Measurements from ENCODE around the gene SUPT20HL2. TPM values are rescaled to one million over a fixed set of nuclear protein-coding genes. Genes with fewer than 3 reads are reported as not detected.

SUPT20HL2 gene
- total RNA-seq, 1 experiment from 2014 or later = not detected

DNA sequence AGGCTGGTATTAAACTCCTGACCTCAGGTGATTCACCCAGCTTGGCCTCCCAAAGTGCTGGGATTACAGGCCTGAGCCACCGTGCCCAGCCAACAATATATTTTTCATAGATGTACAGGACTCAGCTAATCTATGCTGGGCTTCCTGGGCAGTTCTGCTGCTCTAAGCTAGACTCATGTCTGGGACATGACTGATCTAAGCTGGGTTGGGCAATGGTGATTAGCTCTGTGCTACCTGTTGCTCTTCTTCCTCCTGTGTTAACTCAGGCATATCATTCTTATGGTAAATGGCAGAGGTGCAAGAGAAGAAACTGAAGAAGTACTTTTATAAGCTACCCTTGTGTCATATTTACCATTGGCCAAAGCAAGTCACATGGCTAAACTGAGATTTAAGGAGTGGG, 11.4 kb upstream of the SUPT20HL2 start:
- POLR2A ChIA-PET = no interaction called here
- Mint-ChIP-seq H3K9me3 (peaks cover 5% of the 10 kb centered on the region; the same call in 1 of the 2 replicates), H3K27ac (no peak overlapping the region), H3K36me3 (no peaks in the 10 kb centered on the region), H3K4me1 (peaks cover 2% of the 10 kb centered on the region; the same call in 1 of the 2 replicates), H3K4me3 (no peak overlapping the region), H3K27me3 (ENCODE audit: low read depth) (no peaks in the 10 kb centered on the region)
- TF ChIP-seq, protein P1, sequence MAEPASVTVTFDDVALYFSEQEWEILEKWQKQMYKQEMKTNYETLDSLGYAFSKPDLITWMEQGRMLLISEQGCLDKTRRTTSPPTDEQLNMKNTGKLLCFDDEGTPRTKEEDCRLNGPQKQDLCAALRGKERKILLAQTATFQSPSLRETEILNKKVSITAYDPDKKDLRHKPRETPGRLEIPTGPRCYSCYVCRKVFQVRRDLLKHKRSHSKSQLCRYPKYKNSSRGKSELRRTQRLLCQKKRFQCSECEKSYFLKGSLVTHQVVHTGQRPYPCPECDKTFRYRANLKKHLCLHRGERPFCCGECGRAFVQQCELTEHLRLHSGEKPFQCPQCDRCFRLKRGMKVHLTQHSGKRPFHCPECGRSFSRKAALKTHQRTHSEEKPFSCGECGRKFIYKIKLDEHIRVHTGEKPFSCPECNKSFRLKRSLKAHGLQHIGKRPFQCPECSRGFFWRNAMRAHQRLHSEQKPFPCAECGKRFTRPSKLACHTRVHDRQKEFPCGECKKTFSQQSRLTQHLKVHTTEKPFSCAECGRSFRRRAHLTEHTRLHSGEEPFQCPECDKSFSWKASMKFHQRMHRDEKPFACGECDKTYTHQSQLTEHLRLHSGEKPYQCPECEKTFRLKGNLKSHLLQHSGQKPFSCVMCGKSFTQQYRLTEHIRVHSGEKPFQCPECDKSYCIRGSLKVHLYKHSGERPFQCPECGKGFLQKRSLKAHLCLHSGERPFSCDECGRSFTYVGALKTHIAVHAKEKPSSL (CRISPR knock-in tag; conservative IDR thresholded peaks at IDR 0.05) = no peak
- TF ChIP-seq ZNF138 (CRISPR knock-in tag; conservative IDR thresholded peaks at IDR 0.05) = no peak
- TF ChIP-seq HMGA2 (CRISPR knock-in tag; IDR thresholded peaks at IDR 0.05) = no peak
- TF ChIP-seq NR1H2 (CRISPR knock-in tag; IDR thresholded peaks at IDR 0.05) = no peak
- TF ChIP-seq RORB (CRISPR knock-in tag; IDR thresholded peaks at IDR 0.05) = no peak
- TF ChIP-seq, protein P2, sequence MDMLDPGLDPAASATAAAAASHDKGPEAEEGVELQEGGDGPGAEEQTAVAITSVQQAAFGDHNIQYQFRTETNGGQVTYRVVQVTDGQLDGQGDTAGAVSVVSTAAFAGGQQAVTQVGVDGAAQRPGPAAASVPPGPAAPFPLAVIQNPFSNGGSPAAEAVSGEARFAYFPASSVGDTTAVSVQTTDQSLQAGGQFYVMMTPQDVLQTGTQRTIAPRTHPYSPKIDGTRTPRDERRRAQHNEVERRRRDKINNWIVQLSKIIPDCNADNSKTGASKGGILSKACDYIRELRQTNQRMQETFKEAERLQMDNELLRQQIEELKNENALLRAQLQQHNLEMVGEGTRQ (CRISPR knock-in tag; IDR thresholded peaks at IDR 0.05) = no peak
- TF ChIP-seq ZNF396 (CRISPR knock-in tag; IDR thresholded peaks at IDR 0.05; ENCODE audit: borderline replicate concordance) = no peak
- no peak for TF ChIP-seq CREB1 (CRISPR knock-in tag; IDR thresholded peaks at IDR 0.05)
- TF ChIP-seq ETV6 (CRISPR knock-in tag; IDR thresholded peaks at IDR 0.05) = no peak
- no peak for TF ChIP-seq GABPB1 (CRISPR knock-in tag; IDR thresholded peaks at IDR 0.05)
- no peak for TF ChIP-seq OVOL2 (CRISPR knock-in tag; IDR thresholded peaks at IDR 0.05; ENCODE audit: borderline replicate concordance)
- DNase-seq (ENCODE audit: low spot score) = no peak
- CTCF ChIA-PET = no interaction called here
- ATAC-seq = no peak

DNA sequence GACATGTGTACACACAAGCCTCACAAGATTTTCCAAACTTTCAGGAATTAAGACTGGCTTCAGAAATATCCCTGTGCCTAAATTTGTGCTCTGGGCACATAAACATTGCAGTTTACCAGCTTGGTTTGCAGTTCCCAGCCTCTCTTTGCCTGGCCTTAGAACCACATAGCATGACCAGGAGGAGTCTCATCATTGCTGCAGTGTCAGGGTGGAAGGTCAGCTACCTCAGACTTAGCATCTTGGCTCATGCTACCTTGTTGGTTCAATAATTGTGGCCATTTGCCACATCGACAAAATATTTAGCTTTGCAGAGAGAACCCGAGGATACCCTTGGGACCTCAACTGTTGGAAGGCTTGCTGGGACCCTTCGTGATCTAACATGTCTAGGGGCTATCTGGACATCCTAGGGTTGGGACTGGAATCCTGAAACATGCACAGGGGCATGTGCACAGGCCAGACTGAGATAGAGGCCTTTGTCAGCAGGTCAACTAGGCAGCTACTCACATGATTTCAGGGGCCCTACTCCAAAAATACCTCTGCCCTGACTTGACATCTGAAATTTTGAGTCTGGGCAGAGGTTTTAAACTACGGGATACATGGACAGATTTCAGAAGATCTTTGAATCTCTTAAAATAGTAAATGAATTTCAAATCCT, 8.0 kb upstream of the SUPT20HL2 start:
- CTCF ChIA-PET = interaction anchor here (0.6 kb wide), 1 partner anchor 624 kb away, joined by 5 read pairs; no protein-coding TSS in a partner anchor

More for the DNA sequence above, 8.0 kb upstream of the SUPT20HL2 start:
- Mint-ChIP-seq H3K4me1 (peaks cover 2% of the 10 kb centered on the region; the same call in 1 of the 2 replicates), H3K27me3 (ENCODE audit: low read depth) (no peaks in the 10 kb centered on the region), H3K9me3 (peaks cover 5% of the 10 kb centered on the region; the same call in 1 of the 2 replicates), H3K27ac (no peak overlapping the region), H3K36me3 (no peaks in the 10 kb centered on the region), H3K4me3 (no peak overlapping the region)
- DNase-seq (ENCODE audit: low spot score) (no peak), ATAC-seq (no peak)
- POLR2A ChIA-PET = no interaction called here
- TF ChIP-seq STAT6 (CRISPR knock-in tag; conservative IDR thresholded peaks at IDR 0.05; ENCODE audit: low read depth) (no peak), ETV6 (CRISPR knock-in tag; IDR thresholded peaks at IDR 0.05) (no peak), NFE2L1 (CRISPR knock-in tag; IDR thresholded peaks at IDR 0.05) (no peak), TEAD1 (CRISPR knock-in tag; IDR thresholded peaks at IDR 0.05) (no peak), SP1 (CRISPR knock-in tag; conservative IDR thresholded peaks at IDR 0.05) (no peak)
- TF ChIP-seq, protein P3, sequence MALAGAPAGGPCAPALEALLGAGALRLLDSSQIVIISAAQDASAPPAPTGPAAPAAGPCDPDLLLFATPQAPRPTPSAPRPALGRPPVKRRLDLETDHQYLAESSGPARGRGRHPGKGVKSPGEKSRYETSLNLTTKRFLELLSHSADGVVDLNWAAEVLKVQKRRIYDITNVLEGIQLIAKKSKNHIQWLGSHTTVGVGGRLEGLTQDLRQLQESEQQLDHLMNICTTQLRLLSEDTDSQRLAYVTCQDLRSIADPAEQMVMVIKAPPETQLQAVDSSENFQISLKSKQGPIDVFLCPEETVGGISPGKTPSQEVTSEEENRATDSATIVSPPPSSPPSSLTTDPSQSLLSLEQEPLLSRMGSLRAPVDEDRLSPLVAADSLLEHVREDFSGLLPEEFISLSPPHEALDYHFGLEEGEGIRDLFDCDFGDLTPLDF (CRISPR knock-in tag; IDR thresholded peaks at IDR 0.05) = no peak

Data from WTC11 (cell line).